ENCODE measurements around the gene DNM2. TPM values are rescaled to one million over a fixed set of nuclear protein-coding genes. Genes with fewer than 3 reads are reported as not detected.

The DNM2 gene
- total RNA-seq, 1 experiment from 2014 or later = 125 TPM

- no TSS peak for BruUV-seq (replicated peaks)
- Histone ChIP-seq H3K9me3 (ENCODE audit: control insufficient read depth, insufficient read depth, low read depth, low read length) (no peaks in the 10 kb centered on the region), H3K27me3 (ENCODE audit: control insufficient read depth, insufficient read depth, low read length) (no peaks in the 10 kb centered on the region), H3K36me3 (ENCODE audit: control insufficient read depth, insufficient read depth, low read length) (no peaks in the 10 kb centered on the region), H3K27ac (ENCODE audit: low read length) (no peak overlapping the region), H3K4me3 (ENCODE audit: low read depth in 2 of 2, low read length in 2 of 2) (no peak overlapping the region), H3K4me1 (ENCODE audit: control insufficient read depth, insufficient read depth, low read length) (no peaks in the 10 kb centered on the region)
- no peak for TF ChIP-seq REST (IDR thresholded peaks at IDR 0.05; ENCODE audit: insufficient read depth in 1 of 2, low read depth in 2 of 2, low read length in 1 of 2)
- TF ChIP-seq SIN3A (IDR thresholded peaks at IDR 0.05; ENCODE audit: borderline replicate concordance, insufficient read depth, low read depth, low read length) = no peak
- no peak for TF ChIP-seq CTCF (IDR thresholded peaks at IDR 0.05)
- TF ChIP-seq TCF7L2 (IDR thresholded peaks at IDR 0.05; ENCODE audit: low read depth, low read length) = no peak
- no peak for TF ChIP-seq POLR2AphosphoS5 (IDR thresholded peaks at IDR 0.05; ENCODE audit: low read depth, low read length)
- ChIA-PET POLR2A (no interaction called here), CTCF (no interaction called here)
- intact Hi-C loops (cut with micrococcal nuclease; ENCODE audit: unreplicated experiment) = loop anchor here (10.0 kb wide), 1 partner anchor 153 kb away; no protein-coding TSS in a partner anchor
- DNase-seq (ENCODE audit: low read depth, low spot score) (no peak), ATAC-seq (no peak)
- in situ Hi-C loops (cut with HindIII; ENCODE audit: low pct_unique_long_range_greater_than_20kb, low sequenced_read_pairs) = no loop called here
Observed at GRCh38 chr19:10712045-10712444, 5.8 kb upstream of the DNM2 start.

GRCh38 chr19:10712754-10713153 is 5.1 kb upstream of the DNM2 start:
- no peak for TF ChIP-seq REST (IDR thresholded peaks at IDR 0.05; ENCODE audit: insufficient read depth in 1 of 2, low read depth in 2 of 2, low read length in 1 of 2)
- no peak for TF ChIP-seq CTCF (IDR thresholded peaks at IDR 0.05)
- TF ChIP-seq TCF7L2 (IDR thresholded peaks at IDR 0.05; ENCODE audit: low read depth, low read length) = no peak
- no peak for TF ChIP-seq POLR2AphosphoS5 (IDR thresholded peaks at IDR 0.05; ENCODE audit: low read depth, low read length)
- TF ChIP-seq SIN3A (IDR thresholded peaks at IDR 0.05; ENCODE audit: borderline replicate concordance, insufficient read depth, low read depth, low read length) = no peak
- Histone ChIP-seq H3K27me3 (ENCODE audit: control insufficient read depth, insufficient read depth, low read length) (no peaks in the 10 kb centered on the region), H3K4me1 (ENCODE audit: control insufficient read depth, insufficient read depth, low read length) (no peaks in the 10 kb centered on the region), H3K4me3 (ENCODE audit: low read depth in 2 of 2, low read length in 2 of 2) (no peak overlapping the region), H3K27ac (ENCODE audit: low read length) (no peak overlapping the region), H3K36me3 (ENCODE audit: control insufficient read depth, insufficient read depth, low read length) (no peaks in the 10 kb centered on the region), H3K9me3 (ENCODE audit: control insufficient read depth, insufficient read depth, low read depth, low read length) (no peaks in the 10 kb centered on the region)
- CTCF ChIA-PET = interaction anchor here (0.8 kb wide), 1 partner anchor 13 kb away, joined by 3 read pairs; no protein-coding TSS in a partner anchor
- ATAC-seq (no peak), DNase-seq (ENCODE audit: low read depth, low spot score) (no peak)
- intact Hi-C loops (cut with micrococcal nuclease; ENCODE audit: unreplicated experiment) = loop anchor here (10.0 kb wide), 1 partner anchor 152 kb away; no protein-coding TSS in a partner anchor
- BruUV-seq (replicated peaks) = TSS peak; percentile 76
- in situ Hi-C loops (cut with HindIII; ENCODE audit: low pct_unique_long_range_greater_than_20kb, low sequenced_read_pairs) = no loop called here
- POLR2A ChIA-PET = no interaction called here
